ENCODE results near the gene GMFB. TPM values are rescaled to one million over a fixed set of nuclear protein-coding genes. Genes with fewer than 3 reads are reported as not detected.

Gene GMFB
- total and polyA plus RNA-seq, 9 of the 15 experiments (the other 6 are each of a cell fraction or from before 2014, with no cell fraction given) = 14.0 to 31.7 (median 20.5) TPM

DNA sequence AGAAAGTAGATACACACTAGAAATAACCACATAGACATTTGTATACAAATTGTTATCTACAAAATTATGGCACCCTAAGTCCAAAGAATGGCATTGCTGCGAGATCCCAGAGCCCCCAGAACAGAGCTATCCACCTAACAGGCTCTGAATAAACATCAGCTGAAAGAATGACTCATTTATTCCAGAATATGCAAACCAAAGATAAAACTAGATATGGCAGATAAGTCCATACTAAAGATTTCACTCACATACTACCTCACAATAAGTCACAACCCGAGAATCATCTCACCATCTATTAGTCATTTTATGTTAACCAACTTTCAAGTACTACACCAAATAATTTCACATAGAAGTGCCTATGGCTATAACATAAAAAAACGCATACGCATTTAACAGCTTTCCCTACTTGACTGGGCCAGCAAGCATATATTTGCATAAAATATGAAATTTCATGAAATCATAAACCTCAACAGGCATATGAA lies 53.2 kb downstream of the GMFB start (continued):
- TF ChIP-seq ZNF57 (CRISPR knock-in tag; IDR thresholded peaks at IDR 0.05) (no peak), MBD1 (CRISPR knock-in tag; IDR thresholded peaks at IDR 0.05) (no peak), ZNF311 (CRISPR knock-in tag; IDR thresholded peaks at IDR 0.05) (no peak), ZNF76 (CRISPR knock-in tag; IDR thresholded peaks at IDR 0.05; ENCODE audit: borderline replicate concordance) (no peak), ADNP (tag; IDR thresholded peaks at IDR 0.05) (peak; percentile 60; the same call in 1 of the 2 replicates), SREBF1 (IDR thresholded peaks at IDR 0.05; ENCODE audit: borderline replicate concordance, low read depth, low read length) (no peak), ZNF232 (CRISPR knock-in tag; IDR thresholded peaks at IDR 0.05) (no peak), ELF2 (CRISPR knock-in tag; IDR thresholded peaks at IDR 0.05) (no peak), TAF9B (IDR thresholded peaks at IDR 0.05; ENCODE audit: partially characterized antibody) (peak; percentile 48), TCF3 (CRISPR knock-in tag; IDR thresholded peaks at IDR 0.05) (peak; percentile 51), FOS (IDR thresholded peaks at IDR 0.05; ENCODE audit: extremely low read depth, insufficient read length) (peak; percentile 67)
- TF ChIP-seq, protein P1, sequence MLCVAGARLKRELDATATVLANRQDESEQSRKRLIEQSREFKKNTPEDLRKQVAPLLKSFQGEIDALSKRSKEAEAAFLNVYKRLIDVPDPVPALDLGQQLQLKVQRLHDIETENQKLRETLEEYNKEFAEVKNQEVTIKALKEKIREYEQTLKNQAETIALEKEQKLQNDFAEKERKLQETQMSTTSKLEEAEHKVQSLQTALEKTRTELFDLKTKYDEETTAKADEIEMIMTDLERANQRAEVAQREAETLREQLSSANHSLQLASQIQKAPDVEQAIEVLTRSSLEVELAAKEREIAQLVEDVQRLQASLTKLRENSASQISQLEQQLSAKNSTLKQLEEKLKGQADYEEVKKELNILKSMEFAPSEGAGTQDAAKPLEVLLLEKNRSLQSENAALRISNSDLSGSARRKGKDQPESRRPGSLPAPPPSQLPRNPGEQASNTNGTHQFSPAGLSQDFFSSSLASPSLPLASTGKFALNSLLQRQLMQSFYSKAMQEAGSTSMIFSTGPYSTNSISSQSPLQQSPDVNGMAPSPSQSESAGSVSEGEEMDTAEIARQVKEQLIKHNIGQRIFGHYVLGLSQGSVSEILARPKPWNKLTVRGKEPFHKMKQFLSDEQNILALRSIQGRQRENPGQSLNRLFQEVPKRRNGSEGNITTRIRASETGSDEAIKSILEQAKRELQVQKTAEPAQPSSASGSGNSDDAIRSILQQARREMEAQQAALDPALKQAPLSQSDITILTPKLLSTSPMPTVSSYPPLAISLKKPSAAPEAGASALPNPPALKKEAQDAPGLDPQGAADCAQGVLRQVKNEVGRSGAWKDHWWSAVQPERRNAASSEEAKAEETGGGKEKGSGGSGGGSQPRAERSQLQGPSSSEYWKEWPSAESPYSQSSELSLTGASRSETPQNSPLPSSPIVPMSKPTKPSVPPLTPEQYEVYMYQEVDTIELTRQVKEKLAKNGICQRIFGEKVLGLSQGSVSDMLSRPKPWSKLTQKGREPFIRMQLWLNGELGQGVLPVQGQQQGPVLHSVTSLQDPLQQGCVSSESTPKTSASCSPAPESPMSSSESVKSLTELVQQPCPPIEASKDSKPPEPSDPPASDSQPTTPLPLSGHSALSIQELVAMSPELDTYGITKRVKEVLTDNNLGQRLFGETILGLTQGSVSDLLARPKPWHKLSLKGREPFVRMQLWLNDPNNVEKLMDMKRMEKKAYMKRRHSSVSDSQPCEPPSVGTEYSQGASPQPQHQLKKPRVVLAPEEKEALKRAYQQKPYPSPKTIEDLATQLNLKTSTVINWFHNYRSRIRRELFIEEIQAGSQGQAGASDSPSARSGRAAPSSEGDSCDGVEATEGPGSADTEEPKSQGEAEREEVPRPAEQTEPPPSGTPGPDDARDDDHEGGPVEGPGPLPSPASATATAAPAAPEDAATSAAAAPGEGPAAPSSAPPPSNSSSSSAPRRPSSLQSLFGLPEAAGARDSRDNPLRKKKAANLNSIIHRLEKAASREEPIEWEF (CRISPR knock-in tag; IDR thresholded peaks at IDR 0.05) = no peak
- TF ChIP-seq, protein P2, sequence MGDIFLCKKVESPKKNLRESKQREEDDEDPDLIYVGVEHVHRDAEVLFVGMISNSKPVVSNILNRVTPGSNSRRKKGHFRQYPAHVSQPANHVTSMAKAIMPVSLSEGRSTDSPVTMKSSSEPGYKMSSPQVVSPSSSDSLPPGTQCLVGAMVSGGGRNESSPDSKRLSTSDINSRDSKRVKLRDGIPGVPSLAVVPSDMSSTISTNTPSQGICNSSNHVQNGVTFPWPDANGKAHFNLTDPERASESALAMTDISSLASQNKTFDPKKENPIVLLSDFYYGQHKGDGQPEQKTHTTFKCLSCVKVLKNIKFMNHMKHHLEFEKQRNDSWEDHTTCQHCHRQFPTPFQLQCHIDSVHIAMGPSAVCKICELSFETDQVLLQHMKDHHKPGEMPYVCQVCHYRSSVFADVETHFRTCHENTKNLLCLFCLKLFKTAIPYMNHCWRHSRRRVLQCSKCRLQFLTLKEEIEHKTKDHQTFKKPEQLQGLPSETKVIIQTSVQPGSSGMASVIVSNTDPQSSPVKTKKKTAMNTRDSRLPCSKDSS (IDR thresholded peaks at IDR 0.05; ENCODE audit: low read depth, partially characterized antibody) = no peak
- TF ChIP-seq, protein P3, sequence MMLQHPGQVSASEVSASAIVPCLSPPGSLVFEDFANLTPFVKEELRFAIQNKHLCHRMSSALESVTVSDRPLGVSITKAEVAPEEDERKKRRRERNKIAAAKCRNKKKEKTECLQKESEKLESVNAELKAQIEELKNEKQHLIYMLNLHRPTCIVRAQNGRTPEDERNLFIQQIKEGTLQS (IDR thresholded peaks at IDR 0.05) = peak; percentile 92
- TF ChIP-seq, protein P3 (CRISPR knock-in tag; conservative IDR thresholded peaks at IDR 0.05) = no peak
